GM18502 (cell line): ENCODE measurements around the gene CENPB.
A peak's percentile ranks its signal among the peaks of the same experiment; 100 is the strongest.
"Not testable (repeated sequence)": the region's sequence is repeated elsewhere in the genome, so short reads cannot be mapped to it uniquely, and the experiment has no call there.

Experiments used
- ATAC-seq: cut with Tn5 transposase; IDR thresholded peaks from one replicate; pipeline ENCODE4 v1.9.1; 2021; ENCODE audit warnings: mild to moderate bottlenecking; ENCODE audit not compliant: unreplicated experiment, poor library complexity

The CENPB gene

DNA sequence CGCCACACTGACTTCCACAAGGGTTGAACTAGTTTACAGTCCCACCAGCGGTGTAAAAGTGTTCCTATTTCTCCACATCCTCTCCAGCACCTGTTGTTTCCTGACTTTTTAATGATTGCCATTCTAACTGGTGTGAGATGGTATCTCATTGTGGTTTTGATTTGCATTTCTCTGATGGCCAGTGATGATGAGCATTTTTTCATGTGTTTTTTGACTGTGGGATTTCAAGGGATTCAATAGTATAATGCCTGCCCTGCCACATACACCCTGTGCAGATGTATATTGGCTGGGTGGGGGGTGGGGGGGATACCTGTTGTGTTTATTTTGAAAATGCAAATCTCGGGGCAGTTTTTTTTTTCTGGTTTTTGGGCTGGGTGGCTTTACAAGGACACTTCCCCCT is 7.6 kb upstream of the CENPB start:
- not testable (repeated sequence) for ATAC-seq

DNA sequence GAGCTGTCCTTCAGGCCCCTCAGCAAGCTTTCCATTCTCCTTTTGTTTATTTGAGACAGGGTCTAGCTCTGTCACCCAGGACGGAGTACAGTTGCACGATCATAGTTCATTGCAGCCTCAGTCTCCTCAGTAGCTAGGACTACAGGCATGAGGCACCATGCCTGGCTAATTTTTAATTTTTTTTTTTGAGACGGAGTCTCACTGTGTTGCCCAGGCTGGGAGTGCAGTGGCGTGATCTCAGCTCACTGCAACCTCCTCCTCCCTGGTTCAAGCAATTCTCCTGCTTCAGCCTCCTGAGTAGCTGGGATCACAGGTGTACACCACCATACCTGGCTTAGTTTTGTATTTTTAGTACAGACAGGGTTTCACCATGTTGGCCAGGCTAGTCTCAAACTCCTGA is 2.7 kb upstream of the CENPB start:
- ATAC-seq, result not testable (repeated sequence)

DNA sequence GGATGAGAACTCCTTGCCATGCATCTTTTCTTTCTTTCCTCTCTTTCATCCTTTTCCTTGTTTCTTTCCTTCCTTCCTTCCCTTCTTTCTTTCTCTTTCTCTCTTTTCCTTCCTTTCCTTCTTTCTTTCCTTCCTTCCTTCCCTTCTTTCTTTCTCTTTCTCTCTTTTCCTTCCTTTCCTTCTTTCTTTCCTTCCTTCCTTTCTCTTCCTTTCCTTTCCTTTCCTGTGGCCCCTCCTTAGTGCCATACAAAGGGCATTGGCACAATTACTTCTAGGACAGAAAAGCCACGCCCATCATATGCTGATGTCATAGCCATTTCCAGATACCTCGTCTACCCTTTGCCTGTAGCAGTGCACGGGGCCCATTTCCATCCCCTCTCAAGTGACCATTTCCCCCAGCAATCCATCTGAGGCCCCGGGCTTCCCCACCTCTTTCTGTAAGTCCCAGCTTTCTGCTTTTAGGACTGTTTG is 2.2 kb upstream of the CENPB start:
- no peak for ATAC-seq

DNA sequence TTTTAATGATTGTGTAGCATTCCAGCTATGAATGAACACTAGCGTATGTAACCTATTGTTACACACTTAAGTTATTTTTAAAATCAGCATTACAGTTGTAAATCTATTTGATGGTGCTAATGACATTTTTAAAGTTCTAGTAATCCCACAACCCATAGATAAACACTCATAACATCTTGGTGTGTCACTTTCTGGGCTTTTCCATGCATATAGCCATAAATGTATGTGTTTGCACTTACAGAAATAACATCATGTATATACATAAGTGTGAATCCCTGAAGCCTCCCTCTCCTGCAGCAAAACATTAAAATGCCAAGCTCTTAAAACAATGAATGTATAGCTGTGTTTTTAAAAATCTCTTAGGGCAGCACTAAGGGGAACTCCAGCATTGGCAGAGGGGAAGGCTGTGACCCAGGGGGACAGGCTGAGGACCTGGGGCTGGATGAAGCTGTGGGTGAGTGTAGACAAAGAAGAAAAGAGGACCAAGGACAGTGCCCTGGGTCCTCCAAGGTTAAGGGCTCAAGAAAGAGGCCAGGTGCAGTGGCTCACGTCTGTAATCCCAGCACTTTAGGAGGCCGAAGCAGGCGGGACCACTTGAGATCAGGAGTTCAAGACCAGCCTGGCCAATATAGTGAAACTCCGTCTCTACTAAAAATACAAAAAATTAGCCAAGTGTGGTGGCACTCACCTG is 929 bp upstream of the CENPB start:
- ATAC-seq, result no peak

DNA sequence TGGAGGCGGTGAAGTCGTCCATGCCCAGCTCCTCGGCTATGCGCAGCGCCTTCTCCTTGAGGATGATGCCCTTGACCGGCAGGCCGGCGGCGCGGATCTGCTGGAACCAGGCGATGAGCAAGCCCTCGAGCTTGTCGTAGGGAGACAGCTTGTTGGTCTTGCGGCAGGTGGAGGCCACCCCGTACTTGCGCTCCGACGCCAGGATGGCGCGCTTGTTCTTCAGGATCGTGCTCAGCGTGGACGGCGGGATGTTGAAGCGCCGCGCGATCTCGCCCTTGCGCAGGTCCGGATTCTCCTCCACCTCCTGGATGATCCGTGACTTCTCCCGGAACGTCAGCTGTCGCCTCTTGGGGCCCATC is 435 bp downstream of the CENPB start:
- peak; percentile 26 for ATAC-seq

DNA sequence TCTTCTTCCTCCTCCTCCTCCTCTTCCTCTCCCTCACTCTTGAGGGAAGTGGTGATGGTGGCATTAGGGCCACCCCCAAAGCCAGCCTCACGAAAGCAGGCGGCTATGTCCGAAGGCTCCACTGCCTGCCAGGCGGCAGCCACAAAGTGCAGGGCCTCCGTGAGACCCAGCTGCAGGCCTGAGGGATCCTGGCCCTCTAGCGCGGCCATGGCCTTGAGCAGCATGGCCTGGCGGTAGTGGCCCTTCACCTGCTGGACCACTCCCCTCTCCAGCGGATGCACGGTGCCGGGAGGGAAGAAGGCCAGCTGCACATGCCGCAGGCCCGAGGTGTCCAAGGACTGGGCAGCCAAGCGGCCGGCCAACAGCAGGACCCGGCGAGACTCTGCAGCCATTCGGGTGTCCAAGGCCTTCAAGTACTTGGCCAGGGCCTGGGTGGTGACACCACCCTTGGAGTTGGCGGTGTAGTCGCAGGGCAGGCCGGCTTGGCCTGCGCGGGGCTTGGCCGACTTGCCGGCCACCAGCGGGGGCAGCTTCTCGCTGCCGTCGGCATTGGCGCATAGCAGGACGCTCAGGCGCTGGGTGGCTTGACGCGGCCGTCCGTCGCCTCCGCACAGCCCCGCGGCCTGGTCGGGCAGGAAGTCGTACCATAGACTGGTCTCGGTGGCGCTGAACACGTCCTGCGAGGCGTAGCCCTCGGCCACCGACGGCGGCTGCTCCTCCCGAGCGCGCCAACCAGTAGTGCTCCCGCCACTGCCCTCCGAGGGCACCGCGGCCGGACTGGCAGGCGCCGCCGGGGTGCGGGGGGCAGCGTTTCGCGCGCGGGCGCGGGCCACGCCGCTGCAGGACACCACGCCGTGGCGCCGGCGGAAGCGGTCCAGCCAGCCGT is 1.1 kb downstream of the CENPB start:
- ATAC-seq, result no peak

DNA sequence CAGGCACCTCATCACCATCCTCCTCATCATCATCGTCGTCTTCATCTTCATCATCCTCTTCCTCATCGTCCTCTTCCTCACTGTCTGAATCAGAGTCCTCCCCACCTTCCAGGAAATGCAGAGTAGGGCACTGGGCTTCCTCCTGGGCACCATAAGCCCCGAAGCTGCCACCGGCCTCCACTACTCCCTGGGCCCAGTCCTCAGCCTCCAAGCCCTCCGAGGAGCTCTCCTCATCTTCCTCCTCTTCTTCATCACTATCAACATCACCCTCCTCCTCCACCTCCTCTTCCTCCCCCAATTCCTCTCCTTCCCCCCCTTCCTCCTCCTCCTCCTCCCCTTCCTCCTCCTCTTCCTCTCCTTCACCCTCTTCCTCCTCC is 1.7 kb downstream of the CENPB start:
- ATAC-seq, result no peak

DNA sequence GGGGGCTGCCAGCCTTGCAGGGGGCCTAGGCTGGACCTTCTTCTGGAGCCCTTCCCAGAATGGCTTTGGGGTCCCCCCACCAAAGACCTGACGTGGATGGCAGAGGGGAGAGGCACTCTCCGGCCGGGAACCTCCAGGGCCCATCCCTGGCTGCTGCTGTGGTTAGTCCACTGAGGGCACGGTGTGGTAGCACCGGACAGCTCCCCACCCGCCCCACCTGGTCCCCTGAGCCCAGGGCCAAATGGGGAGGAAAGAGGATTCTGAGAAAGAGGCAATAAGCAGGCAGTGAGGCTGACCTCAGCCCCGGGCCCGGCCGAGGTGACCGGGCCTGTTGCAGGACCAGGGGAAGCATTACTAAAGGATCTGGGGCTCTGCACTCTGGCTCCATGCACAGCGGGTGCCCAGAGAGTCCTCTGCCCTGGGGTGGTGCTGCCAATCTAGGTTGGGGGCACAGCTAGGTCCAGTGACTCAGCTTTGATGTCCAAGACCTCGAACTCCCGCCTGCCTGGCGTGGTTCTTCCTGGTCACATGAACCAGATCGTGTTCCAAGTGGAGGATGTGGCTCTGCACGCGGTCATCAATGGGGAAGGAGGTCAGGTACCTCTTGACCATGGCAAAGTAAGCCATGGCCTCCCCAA is 2.2 kb downstream of the CENPB start:
- ATAC-seq, result no peak

DNA sequence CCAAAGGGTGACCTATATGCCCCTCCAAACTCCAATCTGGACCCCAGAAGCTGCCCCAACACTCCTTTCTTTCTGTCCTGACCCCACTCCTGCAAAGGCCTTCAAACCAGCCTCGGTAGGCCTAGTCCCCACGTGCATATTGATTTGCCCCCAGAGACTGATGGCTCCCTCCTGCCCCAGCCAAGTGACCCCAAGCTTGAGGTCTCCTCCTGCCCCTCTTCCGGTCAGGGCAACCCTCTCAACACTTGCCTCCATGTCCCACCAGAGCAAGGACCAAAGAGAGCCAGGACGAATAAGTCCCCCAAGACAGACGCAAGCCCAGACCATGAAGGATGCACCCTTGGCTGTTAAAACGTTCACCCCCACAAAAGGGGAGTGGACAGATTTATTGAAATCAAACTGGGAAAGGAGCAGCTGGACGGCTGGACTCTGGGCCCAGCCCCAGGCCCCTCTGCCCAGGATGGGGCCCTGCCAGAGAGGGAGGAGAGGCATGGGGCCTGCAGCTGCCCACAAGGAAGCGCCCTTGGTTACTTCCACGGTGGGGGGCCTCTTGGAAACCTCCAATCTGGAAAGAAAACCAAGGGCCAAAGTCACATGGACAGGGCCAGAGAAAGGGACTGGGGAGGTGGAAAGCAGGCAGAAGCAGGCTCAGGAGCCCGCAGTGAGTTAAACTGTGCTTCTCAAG is 2.9 kb downstream of the CENPB start:
- ATAC-seq, result no peak

DNA sequence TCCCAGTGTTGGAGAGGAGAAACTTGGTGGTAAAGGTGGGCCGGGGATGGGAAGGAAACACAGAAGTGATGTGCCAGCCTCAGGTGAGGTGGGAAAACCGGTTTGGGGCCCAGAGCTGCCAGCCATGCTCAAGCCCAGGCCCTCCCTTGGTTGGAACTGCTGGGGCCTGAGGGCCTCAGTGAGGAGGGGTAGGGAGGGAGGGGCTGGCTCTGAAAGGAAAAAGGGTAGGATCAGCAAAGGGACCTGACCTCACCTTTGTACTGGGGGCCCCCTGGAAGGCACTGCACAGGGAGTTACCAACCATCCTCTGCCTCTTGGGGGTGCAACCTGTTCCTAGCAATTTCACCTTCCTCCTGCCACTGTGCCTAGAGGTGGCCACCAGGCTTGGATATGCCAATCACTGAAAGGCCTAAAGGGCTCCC is 3.5 kb downstream of the CENPB start:
- ATAC-seq, result no peak

DNA sequence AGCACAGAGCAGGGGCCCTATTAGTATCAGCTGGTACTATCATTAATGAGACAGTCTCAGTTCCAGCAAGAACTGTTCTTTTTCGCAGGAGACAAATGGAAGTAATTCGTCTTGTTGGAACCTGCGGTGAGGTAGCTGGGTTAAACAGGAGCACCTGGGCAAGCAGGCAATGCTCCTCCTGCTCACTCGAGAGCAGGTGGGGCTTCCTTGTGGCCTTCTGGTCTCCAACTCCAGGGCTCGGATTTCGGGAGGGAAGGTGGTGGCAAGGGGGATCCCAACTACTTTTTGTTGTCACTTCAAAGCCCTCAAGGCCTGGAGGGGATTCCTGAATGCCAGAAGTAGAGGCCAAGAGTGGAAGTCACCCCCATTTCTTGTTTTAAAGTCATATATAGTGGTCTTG is 3.9 kb downstream of the CENPB start:
- ATAC-seq, result no peak

DNA sequence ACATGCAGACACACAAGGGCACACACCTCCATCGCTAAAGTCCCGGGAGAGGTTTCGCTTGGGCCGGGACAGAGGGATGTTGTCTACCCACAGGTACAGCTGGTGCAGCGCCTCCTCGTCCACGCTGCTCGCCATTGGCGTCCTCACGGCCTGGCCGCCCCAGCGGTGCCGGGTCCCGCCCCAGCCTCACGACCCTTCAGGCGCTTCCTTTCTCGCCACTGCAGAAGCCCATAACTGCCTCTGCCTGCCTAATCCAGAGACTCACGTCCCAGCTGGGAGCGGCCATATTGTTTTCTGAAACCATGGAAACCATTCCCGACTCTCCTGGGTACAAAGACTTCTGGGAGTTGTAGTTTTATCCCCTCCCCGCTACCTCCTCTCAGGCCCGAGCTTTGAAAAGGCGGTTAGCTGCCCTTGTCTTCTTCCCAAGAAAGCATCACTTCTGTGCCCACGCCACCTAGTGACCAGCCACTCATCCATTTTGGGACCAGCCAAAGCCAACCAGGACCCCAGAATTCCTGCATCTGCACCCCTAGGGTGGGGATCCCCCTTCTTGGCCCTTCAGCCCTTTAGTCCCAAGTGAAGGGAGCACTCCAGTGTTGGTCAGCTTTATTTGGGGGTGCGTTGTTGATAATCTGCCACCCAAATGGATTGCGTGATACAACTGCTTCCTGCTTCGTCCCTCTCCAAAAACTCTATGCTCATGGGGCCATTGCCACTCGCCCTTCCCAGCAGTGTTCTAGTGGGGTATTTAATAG is 5.2 kb downstream of the CENPB start, which contains the start of gene SPEF1:
Gene SPEF1 (minus strand): TSS at position 296 of the 758 bp plus-strand sequence. CDS start 161 bp downstream, at position 135.
- peak; percentile 77 for ATAC-seq

DNA sequence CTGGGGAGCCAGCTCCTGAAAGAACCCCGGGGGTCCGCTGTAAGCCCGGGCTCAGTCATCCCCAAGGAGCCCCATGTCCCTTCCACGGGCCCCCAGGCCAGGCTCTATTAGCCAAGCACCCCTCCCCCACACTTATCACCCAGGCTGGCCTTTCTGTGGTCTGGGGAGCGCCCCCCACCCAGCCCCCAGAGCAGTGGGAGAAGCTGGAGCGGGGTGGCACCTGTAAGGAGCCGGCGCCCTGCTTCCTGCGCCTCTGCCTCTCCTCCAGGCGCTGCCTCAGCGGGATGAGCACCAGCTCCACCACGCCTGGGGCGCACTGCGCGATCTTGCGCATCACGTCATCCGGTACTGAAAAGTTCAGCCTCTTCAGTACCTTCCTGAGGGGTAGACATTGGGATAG is 7.6 kb downstream of the CENPB start:
- no peak for ATAC-seq

DNA sequence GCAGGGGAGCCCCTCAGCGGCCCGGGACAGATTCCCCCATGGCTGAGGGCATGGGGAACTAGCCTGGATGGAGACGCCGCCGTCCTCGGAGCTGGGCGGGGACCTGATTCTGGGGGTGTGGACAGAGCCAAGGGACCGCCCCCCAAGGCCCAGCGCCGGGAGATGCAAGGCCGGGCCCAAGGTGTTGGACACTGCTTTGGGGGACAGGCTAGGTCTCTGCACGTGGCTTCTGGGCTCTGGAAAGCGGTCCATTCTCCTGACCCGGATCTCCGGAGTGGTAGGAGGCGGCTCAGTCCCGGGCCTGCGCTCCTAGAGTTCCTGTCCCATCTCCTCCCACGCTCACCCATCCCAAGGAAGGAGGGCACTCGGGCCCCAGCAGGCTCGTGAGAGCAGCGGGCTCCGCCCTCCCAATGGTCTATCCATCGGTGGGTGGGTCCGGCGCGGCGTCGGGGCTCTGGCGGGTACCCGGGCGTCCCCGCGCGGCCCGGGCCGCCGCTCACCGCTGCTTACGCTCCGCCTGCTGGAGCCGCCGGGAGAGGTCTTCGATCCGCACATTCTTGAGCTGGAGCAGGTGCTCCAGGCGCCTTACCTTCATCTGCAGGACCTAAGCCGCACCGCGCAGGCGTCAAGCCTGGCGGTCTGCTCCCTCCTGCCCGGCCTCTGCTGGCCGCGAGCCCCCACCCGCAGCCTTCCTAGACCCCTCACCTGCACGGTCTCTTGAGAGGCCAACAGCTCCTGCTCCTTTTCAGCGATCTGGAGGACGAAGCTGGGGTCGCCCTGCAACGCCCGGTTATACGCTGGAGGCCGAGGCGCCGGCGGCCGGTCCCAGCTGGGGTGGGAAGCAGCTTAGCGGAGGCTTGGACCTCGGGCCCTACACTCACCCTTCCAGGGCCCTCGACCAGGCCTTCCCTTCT is 8.6 kb downstream of the CENPB start:
- ATAC-seq, result no peak

DNA sequence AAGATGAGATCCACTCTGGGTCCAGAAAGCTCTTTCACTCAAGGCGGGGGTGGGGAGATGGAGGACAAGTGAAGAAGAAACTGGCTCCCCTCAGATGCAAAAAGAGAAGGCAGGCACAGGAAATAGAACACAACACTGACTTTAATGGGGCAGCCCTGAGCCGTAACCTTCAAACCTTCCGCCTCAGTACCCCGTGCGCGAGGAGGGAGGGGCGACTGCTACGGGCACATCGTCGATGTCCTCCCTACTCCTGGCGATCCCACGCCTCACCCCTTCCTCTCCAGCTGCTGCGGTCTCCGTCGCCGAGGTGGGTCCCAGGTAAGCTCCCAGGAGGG is 9.2 kb downstream of the CENPB start:
- ATAC-seq, result no peak

DNA sequence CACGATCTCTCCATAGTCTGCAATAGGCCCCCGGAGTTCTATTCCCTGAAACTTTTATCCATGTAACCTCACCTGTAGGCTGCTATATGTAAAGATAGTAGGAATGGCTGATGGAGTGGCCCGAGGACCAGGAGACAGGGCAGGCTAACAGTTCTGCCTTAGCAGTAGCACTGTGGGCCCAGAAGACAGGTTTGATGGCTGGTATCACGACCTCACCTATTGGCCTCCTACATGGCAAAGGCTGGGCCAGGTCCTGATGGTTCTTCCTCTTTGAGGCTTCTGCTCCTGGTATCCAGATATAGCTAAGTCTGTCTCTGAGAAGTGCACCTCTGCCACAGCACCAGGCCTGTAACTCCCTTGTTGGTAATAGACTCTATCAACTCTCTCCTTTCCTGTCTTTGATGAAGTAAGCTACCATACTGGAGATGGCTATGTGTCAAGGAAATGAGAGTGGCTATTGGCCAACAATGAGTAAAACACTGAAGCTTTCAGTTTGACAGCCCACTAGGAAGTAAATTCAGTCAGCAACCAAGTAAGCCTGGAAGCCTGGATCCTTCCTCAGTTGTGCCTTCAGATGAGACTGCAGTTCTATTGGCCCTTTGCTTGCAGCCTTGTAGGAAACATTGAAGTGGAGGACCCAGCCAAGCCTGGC is 11.0 kb downstream of the CENPB start:
- no peak for ATAC-seq

DNA sequence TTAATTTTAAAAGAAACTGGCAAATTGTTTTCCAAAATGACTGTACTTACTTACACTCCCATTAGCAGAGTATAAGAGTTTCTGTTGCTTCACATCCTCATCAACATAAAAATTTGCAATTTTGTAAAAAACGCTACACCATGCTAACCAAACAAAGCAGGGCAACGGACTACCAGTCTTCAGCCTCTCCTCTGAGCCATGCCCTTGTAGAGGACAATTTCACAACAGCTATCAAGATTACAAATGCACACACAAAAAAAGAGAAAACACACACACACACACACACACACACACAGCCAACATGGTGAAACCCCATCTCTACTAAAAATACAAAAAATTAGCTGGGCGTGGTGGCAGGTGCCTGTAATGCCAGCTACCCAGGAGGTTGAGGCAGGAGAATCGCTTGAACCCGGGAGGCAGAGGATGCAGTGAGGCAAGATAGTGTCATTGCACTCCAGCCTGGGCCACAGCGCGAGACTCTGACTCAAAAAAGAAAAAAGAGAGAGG is 14.9 kb downstream of the CENPB start:
- no peak for ATAC-seq
